Measurements from ENCODE around the gene MARVELD2.

DNA sequence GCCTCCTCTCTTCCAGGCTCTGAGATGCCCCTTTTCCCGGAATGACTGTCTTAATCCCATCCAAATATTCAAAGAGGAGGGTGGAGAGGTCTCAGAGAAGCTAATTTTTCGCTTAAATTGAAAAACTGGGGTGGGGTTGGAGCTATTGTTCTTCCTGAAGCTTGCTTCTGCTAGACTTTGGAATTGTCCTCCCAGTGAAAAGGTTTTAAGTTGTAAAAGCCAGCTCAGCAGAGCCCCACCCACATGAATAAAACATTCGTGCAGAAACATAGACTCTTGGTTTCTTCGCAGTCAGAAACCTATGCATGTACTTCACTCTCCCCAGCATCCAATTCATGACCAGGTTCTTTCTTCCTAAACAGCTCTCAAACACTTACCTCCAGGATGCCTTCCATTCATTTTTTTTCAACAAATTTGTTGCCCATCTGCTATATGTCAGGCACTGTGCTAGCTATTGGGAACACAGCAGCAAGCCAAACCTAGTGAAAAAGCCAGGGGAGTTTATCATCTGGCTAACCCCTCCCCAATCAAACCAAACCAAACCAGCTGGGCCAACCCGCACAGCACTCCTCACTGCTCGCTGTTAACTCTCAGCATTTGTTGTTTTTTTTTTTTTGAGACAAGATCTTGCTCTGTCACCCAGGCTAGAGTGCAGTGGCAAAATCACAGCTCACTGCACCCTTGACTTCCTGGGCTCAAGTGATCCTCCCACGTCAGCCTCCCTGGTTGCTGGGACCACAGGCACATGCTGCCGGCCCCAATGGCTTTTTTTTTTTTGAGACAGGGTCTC, 39.7 kb downstream of the MARVELD2 start:
- TF ChIP-seq, protein P1, sequence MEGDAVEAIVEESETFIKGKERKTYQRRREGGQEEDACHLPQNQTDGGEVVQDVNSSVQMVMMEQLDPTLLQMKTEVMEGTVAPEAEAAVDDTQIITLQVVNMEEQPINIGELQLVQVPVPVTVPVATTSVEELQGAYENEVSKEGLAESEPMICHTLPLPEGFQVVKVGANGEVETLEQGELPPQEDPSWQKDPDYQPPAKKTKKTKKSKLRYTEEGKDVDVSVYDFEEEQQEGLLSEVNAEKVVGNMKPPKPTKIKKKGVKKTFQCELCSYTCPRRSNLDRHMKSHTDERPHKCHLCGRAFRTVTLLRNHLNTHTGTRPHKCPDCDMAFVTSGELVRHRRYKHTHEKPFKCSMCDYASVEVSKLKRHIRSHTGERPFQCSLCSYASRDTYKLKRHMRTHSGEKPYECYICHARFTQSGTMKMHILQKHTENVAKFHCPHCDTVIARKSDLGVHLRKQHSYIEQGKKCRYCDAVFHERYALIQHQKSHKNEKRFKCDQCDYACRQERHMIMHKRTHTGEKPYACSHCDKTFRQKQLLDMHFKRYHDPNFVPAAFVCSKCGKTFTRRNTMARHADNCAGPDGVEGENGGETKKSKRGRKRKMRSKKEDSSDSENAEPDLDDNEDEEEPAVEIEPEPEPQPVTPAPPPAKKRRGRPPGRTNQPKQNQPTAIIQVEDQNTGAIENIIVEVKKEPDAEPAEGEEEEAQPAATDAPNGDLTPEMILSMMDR (IDR thresholded peaks at IDR 0.05; ENCODE audit: insufficient read depth, low read length), result no peak
- no peak for TF ChIP-seq POLR2AphosphoS5 (IDR thresholded peaks at IDR 0.05; ENCODE audit: low read depth)
